Heart left ventricle (tissue), 13 donors: ENCODE measurements around the gene SEMA3F.

ENCODE experiments used
- CTCF ChIP-seq, 12 donors: fragments of 200-600 bp; sonication (generic) in 4 of 12; IDR thresholded peaks; one replicate each; pipeline versions ENCODE4 v1.5.0 to v1.8.0; 2018 to 2022; ENCODE audit warnings: antibody characterized with exemption in 12 of 12, mild to moderate bottlenecking in 5 of 12
- POLR2A ChIP-seq, 2 donors: fragments of 450-650 bp; IDR thresholded peaks; one replicate each; pipeline ENCODE4 v1.6.1; 2017; ENCODE audit warnings: antibody characterized with exemption in 2 of 2, mild to moderate bottlenecking in 2 of 2, moderate library complexity in 2 of 2
- donor health status: ischemic (EF 13 %, LVEDD 7.1; RV severe dilation, severe dysfunction).
- donor health status: DM: no; HTN: yes; CAD: no.
- donor health status: DM: no; HTN: no; CAD: no.
- donor health status: ischemic (EF 25% LVEDD 6.9; RV normal size, moderate dysfunction).
- donor health status: ischemic (EF 25% LVEDD 5.7; RV mildly dilated, moderate dysfunction).
- donor health status: ischemic (EF 35%, LVEDD 5.7; RV mildly dilated, moderate dysfunction).
- donor health status: nonischemic (EF 11% LVEDD 7.7; RV severe dilation, severe dysfunction).
- donor health status: DM: yes; HTN: yes; CAD: no.
- donor health status: PGD.
- donor health status: ischemic (EF 29% LVEDD 5.4; RV normal size, mild dysfunction).
- donor health status: nonischemic (EF 23%, LVEDD 6.1; RV moderate dilation, normal function).

- no peak for TF ChIP-seq CTCF (IDR thresholded peaks at IDR 0.05)
- TF ChIP-seq POLR2A (IDR thresholded peaks at IDR 0.05): no peak
These were observed 16.6 kb downstream of the SEMA3F start for GRCh38 chr3:50171540-50172301.
